OCI-LY1 (cell line): ENCODE measurements around the gene SEMA4B.

Experiments
- H2AFZ ChIP-seq: fragments of 200-600 bp; sonication (generic), shearing (Covaris generic); 2 replicates; pipeline ENCODE4 v1.6.0; 2014; ENCODE audit warnings: antibody characterized with exemption, mild to moderate bottlenecking, low read length
- H3F3A ChIP-seq: fragments of 200-600 bp; sonication (generic), shearing (Covaris generic); 2 replicates; pipeline ENCODE4 v1.6.0; 2014; ENCODE audit warnings: mild to moderate bottlenecking, antibody characterized with exemption, low read length, moderate library complexity; ENCODE audit not compliant: insufficient read depth
- H3K27ac ChIP-seq: fragments of 200-600 bp; sonication (generic); 2 replicates; pipeline ENCODE4 v1.5.1; 2014; ENCODE audit warnings: low read length, mixed run types, mild to moderate bottlenecking, low read depth; ENCODE audit not compliant: poor library complexity, severe bottlenecking
- H3K27me3 ChIP-seq: fragments of 200-600 bp; sonication (generic); 2 replicates; pipeline ENCODE4 v1.6.0; 2014; ENCODE audit warnings: antibody characterized with exemption, mild to moderate bottlenecking, low read length, moderate library complexity; ENCODE audit not compliant: insufficient read depth
- H3K36me3 ChIP-seq: fragments of 200-600 bp; sonication (generic); 2 replicates; pipeline ENCODE4 v1.6.1; 2014; ENCODE audit warnings: mild to moderate bottlenecking, antibody characterized with exemption, low read length, moderate library complexity, mixed read lengths; ENCODE audit not compliant: insufficient read depth
- H3K4me1 ChIP-seq: fragments of 200-600 bp; sonication (generic); 2 replicates; pipeline ENCODE4 v1.5.1; 2014; ENCODE audit warnings: mild to moderate bottlenecking, low read length, moderate library complexity; ENCODE audit not compliant: insufficient read depth, severe bottlenecking
- H3K4me2 ChIP-seq: fragments of 200-600 bp; sonication (generic), shearing (Covaris generic); 2 replicates; pipeline ENCODE4 v1.6.1; 2014; ENCODE audit warnings: low read length
- H3K4me3 ChIP-seq: fragments of 200-600 bp; sonication (generic); 2 replicates; pipeline ENCODE4 v1.5.1; 2014; ENCODE audit warnings: low read length, low read depth, mild to moderate bottlenecking, mixed read lengths; ENCODE audit not compliant: poor library complexity, severe bottlenecking
- H3K79me2 ChIP-seq: fragments of 200-600 bp; shearing (Covaris generic); 2 replicates; pipeline ENCODE4 v1.6.1; 2016; ENCODE audit warnings: mixed run types, low read length, mixed read lengths; ENCODE audit not compliant: insufficient read depth
- H3K9ac ChIP-seq: fragments of 200-600 bp; sonication (generic), shearing (Covaris generic); 2 replicates; pipeline ENCODE4 v1.6.1; 2014; ENCODE audit warnings: mild to moderate bottlenecking, low read length, mixed read lengths
- H3K9me2 ChIP-seq: fragments of 200-600 bp; sonication (generic), shearing (Covaris generic); 2 replicates; pipeline ENCODE4 v1.6.1; 2014; ENCODE audit warnings: low read depth, mild to moderate bottlenecking, low read length, mixed read lengths
- H3K9me3 ChIP-seq: fragments of 200-600 bp; shearing (Covaris generic); 2 replicates; pipeline ENCODE4 v1.6.1; 2014; ENCODE audit warnings: low read length, mixed read lengths
- H4K20me1 ChIP-seq: fragments of 200-600 bp; sonication (generic), shearing (Covaris generic); 2 replicates; pipeline ENCODE4 v1.6.0; 2016; ENCODE audit warnings: mild to moderate bottlenecking, low read length; ENCODE audit not compliant: insufficient read depth
- EZH2 ChIP-seq: fragments of 200-600 bp; sonication (generic), shearing (Covaris generic); IDR thresholded peaks from 2 replicates; pipeline ENCODE4 v1.8.0; 2017; ENCODE audit warnings: borderline replicate concordance, mixed run types, mild to moderate bottlenecking, antibody characterized with exemption, low read length, moderate library complexity, mixed read lengths
- TF ChIP-seq, protein P1 (sequence below): fragments of 200-600 bp; sonication (generic), shearing (Covaris generic); IDR thresholded peaks from 2 replicates; pipeline ENCODE4 v1.5.1; 2017; ENCODE audit warnings: mild to moderate bottlenecking, antibody characterized with exemption, low read length, moderate library complexity, mixed read lengths

The SEMA4B gene

DNA sequence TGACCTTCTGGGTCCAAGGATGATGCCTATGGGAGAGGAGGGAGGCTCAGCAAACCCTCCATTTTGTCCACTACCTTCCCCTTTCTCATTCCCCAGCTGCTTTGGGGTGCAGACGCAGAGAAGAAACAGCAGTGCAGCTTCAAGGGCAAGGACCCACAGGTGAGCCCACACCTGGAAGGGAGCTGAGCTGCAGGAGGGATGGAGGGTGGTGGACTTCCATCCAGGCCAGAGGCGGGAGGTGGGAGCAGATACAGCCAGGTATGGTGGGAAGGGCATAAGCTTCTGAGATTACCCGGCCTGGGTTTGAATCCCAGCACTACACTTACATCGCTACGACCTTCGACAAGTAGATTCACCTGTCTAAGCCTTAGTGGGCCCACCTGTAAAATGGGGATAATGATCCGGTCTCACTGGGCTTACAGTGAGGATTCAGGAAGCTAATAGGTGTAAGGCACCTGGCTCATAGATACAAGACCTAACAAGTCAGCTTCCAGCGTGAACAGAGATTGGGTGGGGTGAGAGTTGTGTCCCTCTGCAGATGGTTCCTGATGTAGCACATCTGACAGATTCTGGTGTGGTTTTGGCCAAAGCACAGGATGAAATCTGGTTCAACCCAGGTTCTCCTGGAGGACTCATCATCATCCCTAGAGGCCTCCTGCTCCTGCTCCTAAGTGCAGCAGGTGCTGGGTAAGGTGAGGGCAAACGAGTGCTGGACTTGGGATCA is 16.7 kb downstream of the SEMA4B start:
- Histone ChIP-seq H2AFZ (no peak overlapping the region), H3K9me3 (no peaks in the 10 kb centered on the region), H3K27ac (peak overlapping the region; percentile 68), H3K79me2 (no peaks in the 10 kb centered on the region), H3K9ac (no peak overlapping the region; the same call in 1 of the 2 replicates), H3K4me3 (no peak overlapping the region), H3F3A (no peaks in the 10 kb centered on the region), H3K4me1 (peaks cover 54% of the 10 kb centered on the region), H3K36me3 (peaks cover 20% of the 10 kb centered on the region), H4K20me1 (no peaks in the 10 kb centered on the region), H3K9me2 (no peaks in the 10 kb centered on the region), H3K27me3 (no peaks in the 10 kb centered on the region), H3K4me2 (no peak overlapping the region)
- no peak for TF ChIP-seq EZH2
- TF ChIP-seq, protein P1, sequence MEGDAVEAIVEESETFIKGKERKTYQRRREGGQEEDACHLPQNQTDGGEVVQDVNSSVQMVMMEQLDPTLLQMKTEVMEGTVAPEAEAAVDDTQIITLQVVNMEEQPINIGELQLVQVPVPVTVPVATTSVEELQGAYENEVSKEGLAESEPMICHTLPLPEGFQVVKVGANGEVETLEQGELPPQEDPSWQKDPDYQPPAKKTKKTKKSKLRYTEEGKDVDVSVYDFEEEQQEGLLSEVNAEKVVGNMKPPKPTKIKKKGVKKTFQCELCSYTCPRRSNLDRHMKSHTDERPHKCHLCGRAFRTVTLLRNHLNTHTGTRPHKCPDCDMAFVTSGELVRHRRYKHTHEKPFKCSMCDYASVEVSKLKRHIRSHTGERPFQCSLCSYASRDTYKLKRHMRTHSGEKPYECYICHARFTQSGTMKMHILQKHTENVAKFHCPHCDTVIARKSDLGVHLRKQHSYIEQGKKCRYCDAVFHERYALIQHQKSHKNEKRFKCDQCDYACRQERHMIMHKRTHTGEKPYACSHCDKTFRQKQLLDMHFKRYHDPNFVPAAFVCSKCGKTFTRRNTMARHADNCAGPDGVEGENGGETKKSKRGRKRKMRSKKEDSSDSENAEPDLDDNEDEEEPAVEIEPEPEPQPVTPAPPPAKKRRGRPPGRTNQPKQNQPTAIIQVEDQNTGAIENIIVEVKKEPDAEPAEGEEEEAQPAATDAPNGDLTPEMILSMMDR, result no peak

DNA sequence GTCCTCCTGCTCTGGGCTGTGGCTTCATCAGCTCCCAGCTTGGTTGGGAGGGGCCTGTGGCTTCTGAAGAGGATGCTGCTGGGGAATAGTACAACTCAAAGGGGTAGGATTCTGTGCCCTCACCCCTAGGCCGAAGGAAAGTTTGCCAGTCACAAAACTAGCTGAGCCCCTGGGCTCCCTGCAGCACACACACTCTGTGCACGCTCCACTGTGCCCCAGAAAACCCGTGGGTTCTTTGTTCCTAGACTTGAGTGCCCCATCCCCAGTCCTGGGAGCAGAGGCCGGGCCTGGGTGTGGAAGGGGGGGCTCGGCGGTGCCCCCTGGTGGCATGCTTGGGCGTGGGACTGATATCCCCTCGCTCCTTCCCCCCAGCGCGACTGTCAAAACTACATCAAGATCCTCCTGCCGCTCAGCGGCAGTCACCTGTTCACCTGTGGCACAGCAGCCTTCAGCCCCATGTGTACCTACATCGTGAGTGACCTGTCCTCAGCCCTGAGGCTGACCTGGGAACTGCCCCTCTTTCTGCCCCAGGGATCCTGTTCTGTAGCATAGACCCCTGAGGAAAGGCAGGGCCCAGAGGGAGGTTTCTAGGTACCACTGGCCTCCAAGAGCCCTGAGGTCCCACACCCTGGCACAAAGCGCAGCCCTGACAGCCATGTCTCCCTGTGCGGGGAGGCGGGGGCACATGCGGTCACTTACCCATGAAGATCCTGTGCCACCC is 18.5 kb downstream of the SEMA4B start:
- no peak overlapping the region for H3K27ac ChIP-seq
- no peaks in the 10 kb centered on the region for H3K9me3 ChIP-seq
- no peak overlapping the region for H3K4me2 ChIP-seq
- H3K9ac ChIP-seq, result no peak overlapping the region
- no peaks in the 10 kb centered on the region for H3K27me3 ChIP-seq
- peaks cover 37% of the 10 kb centered on the region for H3K36me3 ChIP-seq
- H4K20me1 ChIP-seq, result no peaks in the 10 kb centered on the region
- H3K9me2 ChIP-seq, result no peaks in the 10 kb centered on the region
- H3K4me1 ChIP-seq, result peaks cover 36% of the 10 kb centered on the region
- TF ChIP-seq EZH2, result no peak
- TF ChIP-seq, protein P1, result peak; percentile 93
- no peak overlapping the region for H3K4me3 ChIP-seq
- H2AFZ ChIP-seq, result no peak overlapping the region
- H3F3A ChIP-seq, result no peaks in the 10 kb centered on the region
- no peaks in the 10 kb centered on the region for H3K79me2 ChIP-seq

DNA sequence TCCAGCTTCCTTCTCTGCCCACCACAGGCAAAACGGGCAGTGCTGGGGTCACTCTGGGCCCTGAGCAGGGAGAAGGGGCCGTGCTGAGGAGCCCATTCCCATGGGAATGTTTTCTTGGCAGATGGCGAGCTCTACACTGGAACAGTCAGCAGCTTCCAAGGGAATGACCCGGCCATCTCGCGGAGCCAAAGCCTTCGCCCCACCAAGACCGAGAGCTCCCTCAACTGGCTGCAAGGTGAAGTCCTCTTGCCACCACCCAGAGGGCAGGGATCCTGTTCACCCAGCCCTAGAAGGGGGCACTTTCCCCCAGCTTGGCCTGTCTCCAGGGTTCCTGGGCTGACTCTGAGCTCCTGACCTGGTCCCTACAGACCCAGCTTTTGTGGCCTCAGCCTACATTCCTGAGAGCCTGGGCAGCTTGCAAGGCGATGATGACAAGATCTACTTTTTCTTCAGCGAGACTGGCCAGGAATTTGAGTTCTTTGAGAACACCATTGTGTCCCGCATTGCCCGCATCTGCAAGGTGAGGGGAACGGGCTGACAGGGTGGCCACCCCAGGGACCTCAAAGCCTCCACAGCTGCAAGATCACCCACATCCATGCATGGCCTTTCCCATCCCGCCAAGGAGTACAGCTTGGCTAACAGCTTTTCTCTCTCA is 20.2 kb downstream of the SEMA4B start:
- Histone ChIP-seq H3K9me3 (no peaks in the 10 kb centered on the region), H3K4me3 (no peak overlapping the region), H3K27me3 (no peaks in the 10 kb centered on the region), H3K4me2 (no peak overlapping the region), H4K20me1 (no peaks in the 10 kb centered on the region), H3F3A (no peaks in the 10 kb centered on the region), H3K79me2 (no peaks in the 10 kb centered on the region), H3K36me3 (peaks cover 55% of the 10 kb centered on the region), H3K9me2 (no peaks in the 10 kb centered on the region), H3K9ac (no peak overlapping the region), H3K27ac (no peak overlapping the region), H2AFZ (no peak overlapping the region), H3K4me1 (peaks cover 18% of the 10 kb centered on the region)
- TF ChIP-seq, protein P1, result peak; percentile 79
- TF ChIP-seq EZH2, result no peak
